Neural cell (in vitro differentiated cells): ENCODE results near the gene LMO4. TPM values are rescaled to one million over a fixed set of nuclear protein-coding genes. Genes with fewer than 3 reads are reported as not detected.

Experiments
- H2AFZ ChIP-seq: fragments of 200-600, 300-800 bp; sonication (generic), shearing (Covaris generic); 2 replicates; pipeline ENCODE4 v1.6.0; 2014; ENCODE audit warnings: low read depth, mild to moderate bottlenecking, antibody characterized with exemption, low read length, moderate library complexity
- H3F3A ChIP-seq: fragments of 200-600 bp; shearing (Covaris generic); 2 replicates; pipeline ENCODE4 v1.6.1; 2016; ENCODE audit warnings: mild to moderate bottlenecking, moderate library complexity, mixed read lengths, antibody characterized with exemption, low read length; ENCODE audit not compliant: insufficient read depth, poor library complexity, severe bottlenecking
- H3K27ac ChIP-seq: fragments of 200-600, 300-800 bp; sonication (generic), shearing (Covaris generic); 2 replicates; pipeline ENCODE4 v1.5.1; 2014; ENCODE audit warnings: mild to moderate bottlenecking, low read length, moderate library complexity
- H3K27me3 ChIP-seq: fragments of 300-800, 200-600 bp; sonication (generic), shearing (Covaris generic); 2 replicates; pipeline ENCODE4 v1.6.0; 2014; ENCODE audit warnings: mild to moderate bottlenecking, low read depth, low read length, moderate library complexity; ENCODE audit not compliant: insufficient read depth
- H3K36me3 ChIP-seq: fragments of 300-800, 200-600 bp; sonication (generic), shearing (Covaris generic); 2 replicates; pipeline ENCODE4 v1.5.1; 2014; ENCODE audit warnings: mild to moderate bottlenecking, antibody characterized with exemption, low read length, moderate library complexity; ENCODE audit not compliant: insufficient read depth
- H3K4me2 ChIP-seq: fragments of 300-800, 200-600 bp; sonication (generic), shearing (Covaris generic); 2 replicates; pipeline ENCODE4 v1.6.0; 2014; ENCODE audit warnings: mild to moderate bottlenecking, low read length
- H3K4me3 ChIP-seq: fragments of 300-800, 200-600 bp; sonication (generic), shearing (Covaris generic); 2 replicates; pipeline ENCODE4 v1.5.1; 2014; ENCODE audit warnings: mild to moderate bottlenecking, low read length, moderate library complexity
- H3K79me2 ChIP-seq: fragments of 200-600 bp; shearing (Covaris generic); replicated peaks from 2 replicates; pipeline ENCODE4 v1.6.0; 2014; ENCODE audit warnings: mild to moderate bottlenecking, low read length, moderate library complexity; ENCODE audit not compliant: insufficient read depth
- H3K9ac ChIP-seq: fragments of 300-800, 200-600 bp; sonication (generic), shearing (Covaris generic); 2 replicates; pipeline ENCODE4 v1.6.1; 2016; ENCODE audit warnings: mild to moderate bottlenecking, low read length, mixed read lengths
- H3K9me2 ChIP-seq: fragments of 200-600 bp; shearing (Covaris generic); 2 replicates; pipeline ENCODE4 v1.6.1; 2016; ENCODE audit warnings: mild to moderate bottlenecking, low read length, mixed read lengths; ENCODE audit not compliant: insufficient read depth
- H3K9me3 ChIP-seq: fragments of 200-600, 300-800 bp; sonication (generic), shearing (Covaris generic); 2 replicates; pipeline ENCODE4 v1.6.1; 2016; ENCODE audit warnings: mild to moderate bottlenecking, mixed run types, low read length, moderate library complexity, mixed read lengths
- H4K20me1 ChIP-seq: fragments of 200-600 bp; shearing (Covaris generic); 2 replicates; pipeline ENCODE4 v1.6.1; 2016; ENCODE audit warnings: mild to moderate bottlenecking, mixed run types; ENCODE audit not compliant: insufficient read depth
- EP300 ChIP-seq: fragments of 450-650 bp; conservative IDR thresholded peaks from 2 replicates; pipeline ENCODE4 v1.6.1; 2014; ENCODE audit warnings: antibody characterized with exemption, mild to moderate bottlenecking, moderate library complexity; ENCODE audit not compliant: poor library complexity, severe bottlenecking
- EZH2 ChIP-seq: fragments of 200-600, 300-800 bp; shearing (Covaris generic), sonication (generic); IDR thresholded peaks from 2 replicates; pipeline ENCODE4 v1.6.1; 2014; ENCODE audit warnings: antibody characterized with exemption, low read length, borderline replicate concordance, mild to moderate bottlenecking; ENCODE audit not compliant: insufficient read depth, poor library complexity, severe bottlenecking
- MXI1 ChIP-seq: fragments of 450-650 bp; conservative IDR thresholded peaks from 2 replicates; pipeline ENCODE4 v1.6.1; 2014; ENCODE audit warnings: antibody characterized with exemption, mild to moderate bottlenecking; ENCODE audit not compliant: poor library complexity, severe bottlenecking
- POLR2AphosphoS5 ChIP-seq: IDR thresholded peaks from 2 replicates; pipeline ENCODE4 v1.6.1; 2012
- RAD21 ChIP-seq: fragments of 450-650 bp; conservative IDR thresholded peaks from 2 replicates; pipeline ENCODE4 v1.6.1; 2014; ENCODE audit warnings: antibody characterized with exemption, mild to moderate bottlenecking, moderate library complexity
- REST ChIP-seq: IDR thresholded peaks from 2 replicates; pipeline ENCODE4 v1.6.1; 2012; ENCODE audit warnings: borderline replicate concordance
- SMC3 ChIP-seq: fragments of 450-650 bp; conservative IDR thresholded peaks from 2 replicates; pipeline ENCODE4 v1.6.1; 2014; ENCODE audit warnings: antibody characterized with exemption, mild to moderate bottlenecking, moderate library complexity; ENCODE audit not compliant: poor library complexity
- TAF1 ChIP-seq: IDR thresholded peaks from 2 replicates; pipeline ENCODE4 v1.6.1; 2012; ENCODE audit warnings: low read depth
- polyA plus RNA-seq: library from polyadenylated mRNA; depleted of rRNA; stranded (reverse); fragments of >200 nt; gene quantifications from 2 replicates; pipeline ENCODE4 v1.2.3, GENCODE V29; 2014
- TF ChIP-seq, protein P1 (sequence below): fragments of 450-650 bp; IDR thresholded peaks from 2 replicates; pipeline ENCODE4 v1.5.1; 2014; ENCODE audit warnings: antibody characterized with exemption, mild to moderate bottlenecking, moderate library complexity; ENCODE audit not compliant: poor library complexity, severe bottlenecking

The LMO4 gene
- polyA plus RNA-seq, 1 donor from 2014 or later: 147 TPM

DNA sequence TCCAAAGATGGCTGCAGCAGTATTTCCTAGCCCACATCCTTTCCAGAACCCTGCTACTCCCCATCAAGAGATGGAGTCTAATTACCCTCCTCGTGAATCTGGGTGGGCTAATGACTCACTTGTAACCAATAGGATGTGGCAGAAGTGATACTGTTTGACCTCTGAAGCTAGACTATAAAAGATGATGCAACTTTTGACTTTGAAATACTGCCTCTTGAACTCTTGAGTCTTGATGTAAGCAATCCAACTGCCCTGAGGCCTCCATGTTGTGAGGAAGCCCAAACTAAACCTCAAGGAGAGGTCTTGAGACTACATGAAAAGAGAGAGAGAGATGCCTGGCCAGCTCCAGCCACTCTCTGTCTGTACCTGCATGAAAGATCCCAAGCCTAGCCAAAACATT is 29.5 kb downstream of the LMO4 start:
- no peaks in the 10 kb centered on the region for H3K27me3 ChIP-seq
- TF ChIP-seq TAF1: no peak
- no peak for TF ChIP-seq EZH2
- TF ChIP-seq, protein P1, sequence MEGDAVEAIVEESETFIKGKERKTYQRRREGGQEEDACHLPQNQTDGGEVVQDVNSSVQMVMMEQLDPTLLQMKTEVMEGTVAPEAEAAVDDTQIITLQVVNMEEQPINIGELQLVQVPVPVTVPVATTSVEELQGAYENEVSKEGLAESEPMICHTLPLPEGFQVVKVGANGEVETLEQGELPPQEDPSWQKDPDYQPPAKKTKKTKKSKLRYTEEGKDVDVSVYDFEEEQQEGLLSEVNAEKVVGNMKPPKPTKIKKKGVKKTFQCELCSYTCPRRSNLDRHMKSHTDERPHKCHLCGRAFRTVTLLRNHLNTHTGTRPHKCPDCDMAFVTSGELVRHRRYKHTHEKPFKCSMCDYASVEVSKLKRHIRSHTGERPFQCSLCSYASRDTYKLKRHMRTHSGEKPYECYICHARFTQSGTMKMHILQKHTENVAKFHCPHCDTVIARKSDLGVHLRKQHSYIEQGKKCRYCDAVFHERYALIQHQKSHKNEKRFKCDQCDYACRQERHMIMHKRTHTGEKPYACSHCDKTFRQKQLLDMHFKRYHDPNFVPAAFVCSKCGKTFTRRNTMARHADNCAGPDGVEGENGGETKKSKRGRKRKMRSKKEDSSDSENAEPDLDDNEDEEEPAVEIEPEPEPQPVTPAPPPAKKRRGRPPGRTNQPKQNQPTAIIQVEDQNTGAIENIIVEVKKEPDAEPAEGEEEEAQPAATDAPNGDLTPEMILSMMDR: no peak
- TF ChIP-seq REST: no peak
- no peak for TF ChIP-seq SMC3
- no peak for TF ChIP-seq POLR2AphosphoS5
- TF ChIP-seq EP300: no peak
- TF ChIP-seq RAD21: no peak
- TF ChIP-seq MXI1: no peak

GRCh38 chr1:87359586-87359985 is 30.9 kb downstream of the LMO4 start:
- Histone ChIP-seq H3K9me3 (no peaks in the 10 kb centered on the region), H3K4me2 (no peak overlapping the region), H4K20me1 (no peaks in the 10 kb centered on the region), H3K27me3 (no peaks in the 10 kb centered on the region), H3K36me3 (no peaks in the 10 kb centered on the region), H3K9me2 (no peaks in the 10 kb centered on the region), H3K4me3 (no peak overlapping the region), H2AFZ (no peak overlapping the region), H3K79me2 (no peaks in the 10 kb centered on the region), H3F3A (no peaks in the 10 kb centered on the region), H3K9ac (no peak overlapping the region), H3K27ac (no peak overlapping the region)
- TF ChIP-seq RAD21: no peak
- TF ChIP-seq, protein P1: no peak
- TF ChIP-seq REST: no peak
- no peak for TF ChIP-seq MXI1
- TF ChIP-seq TAF1: no peak
- TF ChIP-seq SMC3: no peak
- no peak for TF ChIP-seq EZH2
- TF ChIP-seq EP300: no peak
- TF ChIP-seq POLR2AphosphoS5: no peak

More for the DNA sequence above, 29.5 kb downstream of the LMO4 start:
- Histone ChIP-seq H4K20me1 (no peaks in the 10 kb centered on the region), H3K9ac (no peak overlapping the region), H3F3A (no peaks in the 10 kb centered on the region), H3K36me3 (no peaks in the 10 kb centered on the region), H3K9me2 (no peaks in the 10 kb centered on the region), H3K79me2 (no peaks in the 10 kb centered on the region), H2AFZ (no peak overlapping the region), H3K27ac (no peak overlapping the region), H3K4me3 (no peak overlapping the region), H3K9me3 (no peaks in the 10 kb centered on the region), H3K4me2 (no peak overlapping the region)
